SIG-M5 (cell line): Measurements from ENCODE around the gene UBASH3A.
"Not testable (repeated sequence)": the region's sequence is repeated elsewhere in the genome, so short reads cannot be mapped to it uniquely, and the experiment has no call there.

ENCODE experiments used
- DNase-seq: peaks from one replicate; lab custom pipeline; 2025; lab: John Stamatoyannopoulos, UW

The UBASH3A gene

DNA sequence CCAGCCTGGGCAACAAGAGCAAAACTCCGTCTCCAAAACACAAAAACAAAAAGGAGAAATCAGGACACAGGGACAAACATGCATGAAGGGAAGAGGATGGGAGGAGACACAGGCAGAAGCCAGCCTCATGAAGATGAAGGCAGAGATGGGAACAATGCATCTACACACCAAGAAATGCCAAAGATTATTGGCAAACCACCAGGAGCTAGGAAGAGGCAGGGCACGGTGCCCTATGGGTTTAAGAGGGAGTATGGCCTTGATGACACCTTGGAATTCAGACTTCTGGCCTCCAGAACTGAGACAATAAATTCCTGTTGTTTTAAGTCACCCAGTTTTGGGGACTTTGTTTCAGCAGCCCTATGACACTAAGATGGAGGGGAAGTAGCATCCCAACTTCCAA, 13.0 kb upstream of the UBASH3A start:
- no peak for DNase-seq

DNA sequence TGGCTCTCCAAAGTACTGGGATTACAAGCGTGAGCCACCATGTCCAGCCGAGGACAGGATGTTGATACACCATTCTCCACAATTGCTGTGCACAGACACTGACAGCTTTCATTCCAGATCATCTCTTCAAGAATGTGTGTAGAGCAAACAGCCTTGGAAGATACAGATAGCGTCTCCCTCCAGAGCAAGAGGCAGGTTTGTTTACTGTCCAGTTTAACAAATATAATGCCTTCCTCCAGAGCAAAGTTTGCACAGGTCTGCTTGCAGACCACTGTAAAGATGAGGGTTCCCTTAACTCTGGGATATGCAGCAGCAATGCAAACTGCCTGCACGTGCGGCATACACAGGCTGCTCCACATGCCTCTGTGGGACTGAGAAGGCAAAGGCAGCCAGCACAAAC, 12.4 kb upstream of the UBASH3A start:
- DNase-seq, result no peak

- DNase-seq, result no peak
Observed at GRCh38 chr21:42392731-42393442, 10.8 kb upstream of the UBASH3A start.

DNA sequence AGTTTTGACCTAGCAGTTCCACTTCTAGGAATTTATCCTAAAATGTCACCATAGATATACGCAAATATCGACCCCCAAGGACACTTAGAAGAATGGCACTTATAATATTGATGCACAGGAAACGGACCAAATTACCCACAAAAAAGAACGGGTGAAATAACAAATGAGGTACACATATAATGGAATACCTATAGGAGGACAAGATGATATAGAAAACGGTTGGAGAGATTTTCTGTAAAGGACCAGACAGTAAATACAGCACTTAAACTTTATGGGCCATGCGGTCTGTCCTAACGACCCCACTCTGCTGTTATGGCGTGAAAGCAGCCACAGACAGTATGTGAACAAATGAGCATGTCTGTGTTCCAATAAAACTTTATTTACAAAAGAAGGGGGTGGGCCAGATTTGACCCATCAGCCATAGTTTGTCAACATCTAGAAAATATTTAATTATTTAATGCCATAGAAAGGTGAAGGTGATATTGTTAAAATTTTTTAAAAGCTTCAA, 10.2 kb upstream of the UBASH3A start:
- DNase-seq, result no peak

DNA sequence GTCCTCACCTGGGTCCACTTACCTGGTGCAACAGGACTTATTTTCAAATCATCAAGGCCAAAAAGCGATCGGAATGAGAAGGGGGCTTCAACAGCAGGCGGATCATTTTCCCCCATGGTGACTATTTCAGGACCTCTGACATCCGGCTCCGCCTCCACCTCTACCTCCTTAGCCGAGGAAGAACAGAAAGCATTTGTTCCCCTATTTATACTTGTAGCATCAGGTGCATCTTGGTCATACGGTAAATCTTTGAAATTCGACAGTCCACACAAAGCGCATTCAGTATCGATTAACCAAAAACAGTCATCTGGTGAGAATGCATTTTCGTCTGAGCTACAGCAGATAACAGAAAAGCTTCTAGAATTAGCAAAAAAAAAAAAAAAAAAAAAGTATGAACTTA, 8.4 kb upstream of the UBASH3A start:
- no peak for DNase-seq

GRCh38 chr21:42395905-42396651, 7.6 kb upstream of the UBASH3A start, which contains the start of gene TMPRSS3:
Gene TMPRSS3 (minus strand): TSS chr21:42396052. CDS start chr21:42395417, 635 bp downstream.
- DNase-seq, result no peak

GRCh38 chr21:42396799-42397745, 6.6 kb upstream of the UBASH3A start:
- no peak for DNase-seq

DNA sequence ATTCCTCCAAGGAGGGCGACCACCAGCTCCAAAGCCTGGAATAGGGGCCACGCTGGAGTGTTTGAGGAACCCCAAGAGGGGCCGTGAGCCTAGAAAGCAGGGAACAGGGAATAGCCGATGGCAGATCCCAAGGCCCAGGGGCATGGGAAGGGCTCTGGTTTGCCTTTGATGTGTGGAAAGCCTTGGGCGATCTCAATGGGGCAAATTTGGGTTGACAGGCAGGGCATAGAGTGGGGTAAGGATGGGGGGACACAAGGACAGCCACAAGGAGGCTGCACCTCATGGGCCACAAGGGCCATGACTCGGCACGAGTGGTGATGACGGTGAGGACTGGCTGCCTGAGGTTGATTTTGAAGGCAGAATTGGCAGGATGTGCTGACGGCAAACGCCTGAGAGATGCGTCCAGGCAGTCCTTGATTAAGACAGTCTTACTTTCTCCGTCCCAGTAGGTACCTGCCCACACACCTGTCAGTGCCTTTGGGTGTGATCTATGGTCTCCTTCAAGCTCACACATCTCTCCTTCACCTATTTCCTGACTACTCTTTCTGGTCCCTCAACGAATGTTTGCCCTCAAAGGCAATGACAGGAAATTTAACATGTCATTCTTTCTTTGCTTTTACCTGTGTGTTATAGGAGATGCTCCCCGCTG, 5.8 kb upstream of the UBASH3A start:
- no peak for DNase-seq

DNA sequence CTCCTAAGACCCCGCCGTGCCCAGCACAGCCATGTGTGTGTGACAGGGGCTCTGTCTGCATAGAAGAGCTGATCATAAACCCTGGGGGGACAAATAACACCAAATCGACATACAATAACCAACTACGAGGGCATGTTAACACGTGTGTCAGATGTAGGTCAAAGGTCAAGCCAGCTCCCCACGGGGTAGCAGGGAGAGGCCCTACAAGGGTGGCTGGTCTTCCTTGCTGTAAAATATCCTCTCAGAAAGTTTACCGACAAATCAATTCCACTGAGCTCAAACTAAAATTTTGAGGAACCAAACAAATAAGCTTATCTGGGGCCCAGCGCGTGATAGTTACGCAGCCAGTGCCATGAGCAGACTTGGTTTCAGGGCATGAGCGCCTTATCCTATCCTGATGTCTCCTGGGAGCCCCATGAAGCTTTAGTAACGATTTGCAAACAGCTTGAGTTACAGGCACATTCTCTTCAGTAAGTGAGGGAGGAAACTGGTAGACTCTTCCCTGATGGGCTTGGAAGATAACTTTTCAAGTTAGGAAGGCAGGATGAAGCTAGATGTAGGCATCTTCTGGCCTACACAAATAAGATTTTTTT, 5.2 kb upstream of the UBASH3A start:
- DNase-seq, result no peak

DNA sequence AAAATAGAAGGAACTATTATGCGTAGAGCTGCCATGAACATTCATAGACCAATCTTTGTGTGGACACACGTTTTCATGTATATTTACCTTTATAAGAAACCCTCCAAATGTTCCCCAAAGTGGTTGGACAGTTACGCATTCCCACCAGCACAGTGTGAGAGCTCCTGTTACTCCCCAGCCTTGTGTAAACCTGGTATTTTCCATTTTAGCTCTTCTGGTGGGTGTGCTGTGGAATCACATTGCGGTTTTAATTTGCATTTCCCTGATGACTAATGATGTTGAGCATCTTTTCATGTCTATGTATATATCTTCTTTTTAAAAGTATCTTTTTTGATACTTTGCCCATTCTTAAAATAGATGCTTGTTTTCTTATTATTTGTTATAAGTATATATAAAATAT, 3.2 kb upstream of the UBASH3A start:
- no peak for DNase-seq

GRCh38 chr21:42401154-42401553, 2.5 kb upstream of the UBASH3A start:
- DNase-seq, result no peak

- DNase-seq, result no peak
Observed at GRCh38 chr21:42401820-42402251, 1.9 kb upstream of the UBASH3A start.

DNA sequence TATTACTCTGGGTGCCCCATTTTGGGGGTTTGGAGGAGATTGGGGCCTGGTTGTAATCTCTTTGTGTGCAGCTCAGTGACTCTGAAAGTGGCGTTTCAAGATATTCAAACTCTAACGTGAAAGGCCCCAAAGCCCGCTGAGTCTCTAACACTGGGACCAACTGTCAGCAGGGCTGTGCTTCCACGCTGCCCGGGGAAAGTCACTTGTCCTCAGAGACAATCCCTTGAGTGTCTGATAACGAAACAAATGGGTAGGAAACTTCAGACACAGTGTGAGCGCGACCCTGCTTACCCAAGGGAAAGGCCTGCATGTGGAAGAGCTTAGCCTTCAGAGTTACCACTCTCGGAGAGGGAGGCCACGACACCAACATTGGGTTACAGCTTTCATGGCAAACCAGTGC, 837 bp downstream of the UBASH3A start:
- no peak for DNase-seq

DNA sequence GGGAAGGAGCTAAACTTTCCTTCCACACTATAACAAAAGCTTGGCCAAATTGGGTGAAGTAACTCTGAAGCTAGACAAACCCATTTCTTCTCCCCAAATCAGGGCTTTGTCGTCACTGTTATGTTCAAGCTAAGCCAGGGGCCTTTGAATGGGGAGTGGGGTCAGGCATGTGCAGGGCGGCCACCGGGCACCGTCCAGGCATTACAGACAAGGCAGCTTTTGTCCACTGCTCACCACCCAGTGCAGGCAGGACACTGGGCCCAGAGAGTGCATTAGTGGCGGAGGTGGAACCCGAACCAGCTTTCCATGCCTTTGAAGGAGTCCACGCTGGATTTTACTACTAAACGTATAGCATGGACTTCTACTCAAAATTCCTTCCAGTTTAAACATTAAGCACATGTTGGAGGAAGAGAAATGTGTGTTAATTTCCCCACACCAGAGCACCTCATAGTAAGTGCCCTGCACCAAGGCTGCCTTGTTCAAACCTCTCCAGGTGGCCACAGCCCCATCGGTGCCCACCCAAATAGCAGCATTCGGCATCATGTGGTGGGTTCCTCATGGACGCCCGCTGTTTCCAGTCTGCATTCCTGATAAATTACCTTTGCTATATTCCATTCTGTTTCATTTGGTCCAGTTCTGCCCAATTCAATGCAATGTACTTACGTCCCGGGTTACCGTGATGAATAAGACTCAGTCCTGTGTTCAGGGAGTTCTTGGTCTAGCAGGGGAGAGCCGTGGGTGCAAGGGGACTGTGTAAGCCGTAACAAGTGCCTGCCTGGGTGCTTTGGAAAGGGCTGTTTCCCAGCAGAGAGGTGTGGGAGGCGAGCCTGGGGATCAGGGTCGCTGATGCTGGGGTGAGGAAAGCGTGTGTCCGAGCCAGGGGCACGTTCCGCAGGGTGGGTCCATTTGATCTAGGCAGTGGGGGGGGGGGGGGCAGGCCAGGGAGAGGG, 1.6 kb downstream of the UBASH3A start:
- DNase-seq, result no peak

GRCh38 chr21:42406201-42406621, 2.5 kb downstream of the UBASH3A start:
- no peak for DNase-seq

- no peak for DNase-seq
Observed at GRCh38 chr21:42406866-42407265, 3.2 kb downstream of the UBASH3A start.

DNA sequence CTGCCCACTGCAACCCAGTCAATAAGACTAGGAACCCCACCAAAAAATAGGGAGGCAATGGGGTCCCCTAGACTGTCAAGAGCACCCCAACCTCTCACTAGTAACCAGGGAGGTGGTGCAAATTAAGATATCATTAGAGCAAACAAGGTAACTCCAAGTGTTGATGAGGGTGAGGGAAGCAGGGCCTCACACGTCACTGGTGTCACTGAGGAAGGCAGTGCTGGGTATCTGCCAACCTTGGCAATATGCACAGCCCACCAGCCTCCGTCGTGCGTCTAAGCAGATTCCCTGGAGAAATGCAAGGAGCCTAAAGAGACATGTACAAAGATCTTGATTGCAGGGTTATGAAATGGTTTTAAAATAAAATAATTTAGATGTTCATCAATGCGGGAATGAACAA, 3.8 kb downstream of the UBASH3A start:
- no peak for DNase-seq

- not testable (repeated sequence) for DNase-seq
Observed at GRCh38 chr21:42408718-42409117, 5.0 kb downstream of the UBASH3A start.

GRCh38 chr21:42409366-42409765, 5.7 kb downstream of the UBASH3A start:
- no peak for DNase-seq
